HG02981 (cell line): ENCODE results near the gene KIF2A.
A peak's percentile ranks its signal among the peaks of the same experiment; 100 is the strongest.

Source experiments
- ATAC-seq: cut with Tn5 transposase; IDR thresholded peaks from one replicate; pipeline ENCODE4 v1.9.1; 2021; ENCODE audit warnings: mild to moderate bottlenecking, moderate library complexity; ENCODE audit not compliant: unreplicated experiment

The KIF2A gene

DNA sequence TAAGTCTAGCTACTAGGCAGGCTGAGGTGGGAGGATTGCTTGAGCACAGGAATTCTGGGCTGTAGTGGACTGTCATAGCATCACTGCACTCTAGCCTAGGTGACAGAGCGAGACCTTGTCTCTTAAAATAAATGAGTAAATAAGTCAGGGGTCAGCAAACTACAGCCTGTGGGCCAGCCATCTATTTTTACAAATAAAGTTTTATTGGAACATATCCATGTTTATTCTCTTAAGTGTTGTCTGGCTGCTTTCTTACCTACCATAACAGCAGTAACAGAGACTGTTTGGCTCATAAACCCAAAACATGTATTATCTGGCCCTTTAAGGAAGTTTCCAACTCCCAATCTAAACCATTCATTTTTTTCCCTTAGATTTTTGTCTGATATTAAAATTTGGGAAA is 68.1 kb downstream of the KIF2A start:
- ATAC-seq, result no peak

DNA sequence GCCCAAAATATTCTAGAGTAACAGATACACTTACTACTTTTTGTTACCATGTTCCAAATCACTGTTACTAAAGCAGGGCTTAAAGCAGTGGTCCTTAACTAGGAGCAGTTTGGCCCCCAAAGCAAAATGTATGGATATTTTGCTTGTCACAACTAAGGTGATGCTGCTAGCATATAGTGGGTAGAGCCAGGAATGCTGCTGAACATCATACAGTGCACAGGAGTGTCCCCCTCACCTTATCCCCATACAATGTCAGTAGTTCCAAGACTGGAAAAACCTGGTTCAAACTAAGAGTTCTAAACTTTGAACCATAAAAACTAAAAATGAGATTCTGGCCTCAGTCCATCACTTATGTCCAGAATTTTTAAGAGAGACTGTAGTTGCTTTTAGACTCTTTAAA is 69.6 kb downstream of the KIF2A start:
- no peak for ATAC-seq

DNA sequence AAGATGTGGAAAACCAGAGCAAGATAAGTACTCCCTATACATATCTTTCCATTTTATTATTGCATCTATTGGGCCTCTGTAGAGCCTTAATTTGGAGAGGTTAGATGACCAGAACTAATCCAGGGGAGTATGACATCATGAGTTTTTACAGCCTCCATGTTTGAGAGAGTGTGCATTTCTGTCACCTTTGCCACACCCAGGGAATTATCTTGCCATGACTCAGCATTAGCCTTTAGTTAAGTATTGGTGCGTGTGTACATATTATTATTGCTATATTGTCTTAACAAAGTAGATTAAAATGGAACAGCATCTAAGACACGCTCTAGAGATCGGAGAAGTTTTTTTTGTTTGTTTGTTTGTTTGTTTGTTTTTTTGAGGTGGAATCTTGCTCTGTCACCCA is 70.1 kb downstream of the KIF2A start:
- no peak for ATAC-seq

DNA sequence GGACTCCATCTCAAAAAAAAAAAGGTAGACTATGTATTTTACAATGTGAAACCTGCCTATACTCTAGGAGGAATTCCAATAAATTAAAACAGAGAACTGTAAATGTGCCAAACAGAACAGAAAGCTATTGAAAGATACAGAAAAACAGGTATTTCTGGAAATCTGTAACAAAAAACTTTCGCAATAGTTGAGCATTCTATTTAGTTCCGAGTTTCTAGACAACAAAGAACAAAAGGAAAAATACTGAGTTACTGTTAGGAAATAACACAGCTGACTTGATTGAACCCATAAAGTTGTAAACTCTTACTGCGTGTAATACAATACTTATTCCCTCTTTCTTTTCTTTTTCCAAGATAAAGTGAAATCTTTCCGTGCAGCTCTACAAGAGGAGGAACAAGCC is 79.1 kb downstream of the KIF2A start:
- no peak for ATAC-seq

DNA sequence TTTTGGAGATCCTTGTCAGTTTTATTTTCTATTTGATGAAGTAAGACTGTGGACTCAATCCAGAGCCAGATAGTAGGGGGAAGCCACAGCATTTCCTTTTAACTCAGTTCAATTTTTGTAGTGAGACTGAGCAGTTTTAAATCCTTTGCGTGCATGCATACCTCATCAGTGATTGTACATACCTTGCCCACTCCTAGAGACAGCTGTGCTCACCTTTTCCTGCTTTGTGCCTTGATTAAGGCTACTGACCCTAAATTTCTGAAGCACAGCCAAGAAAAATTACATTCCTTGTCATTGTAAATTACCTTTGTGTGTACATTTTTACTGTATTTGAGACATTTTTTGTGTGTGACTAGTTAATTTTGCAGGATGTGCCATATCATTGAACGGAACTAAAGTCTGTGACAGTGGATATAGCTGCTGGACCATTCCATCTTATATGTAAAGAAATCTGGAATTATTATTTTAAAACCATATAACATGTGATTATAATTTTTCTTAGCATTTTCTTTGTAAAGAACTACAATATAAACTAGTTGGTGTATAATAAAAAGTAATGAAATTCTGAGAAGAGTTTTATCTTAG is 79.9 kb downstream of the KIF2A start:
- no peak for ATAC-seq

DNA sequence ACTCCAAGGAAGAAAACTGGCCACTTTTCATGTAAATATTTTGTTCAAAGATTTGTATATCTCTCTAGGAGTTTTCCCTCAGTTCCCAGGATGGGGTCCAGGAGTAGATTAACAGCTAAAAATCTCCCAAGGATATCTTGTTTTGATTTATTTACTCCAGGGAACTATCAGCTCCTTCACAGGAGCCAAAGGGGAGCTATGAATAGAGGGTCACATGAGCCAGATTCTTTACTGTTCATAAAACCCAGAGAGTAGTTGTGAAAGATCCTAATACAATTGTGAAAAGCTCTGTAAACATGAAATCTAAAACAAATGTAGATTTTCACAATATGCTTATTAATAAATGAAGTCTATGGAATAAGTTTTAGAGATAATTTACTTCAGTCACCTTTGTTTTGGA is 80.8 kb downstream of the KIF2A start:
- no peak for ATAC-seq

DNA sequence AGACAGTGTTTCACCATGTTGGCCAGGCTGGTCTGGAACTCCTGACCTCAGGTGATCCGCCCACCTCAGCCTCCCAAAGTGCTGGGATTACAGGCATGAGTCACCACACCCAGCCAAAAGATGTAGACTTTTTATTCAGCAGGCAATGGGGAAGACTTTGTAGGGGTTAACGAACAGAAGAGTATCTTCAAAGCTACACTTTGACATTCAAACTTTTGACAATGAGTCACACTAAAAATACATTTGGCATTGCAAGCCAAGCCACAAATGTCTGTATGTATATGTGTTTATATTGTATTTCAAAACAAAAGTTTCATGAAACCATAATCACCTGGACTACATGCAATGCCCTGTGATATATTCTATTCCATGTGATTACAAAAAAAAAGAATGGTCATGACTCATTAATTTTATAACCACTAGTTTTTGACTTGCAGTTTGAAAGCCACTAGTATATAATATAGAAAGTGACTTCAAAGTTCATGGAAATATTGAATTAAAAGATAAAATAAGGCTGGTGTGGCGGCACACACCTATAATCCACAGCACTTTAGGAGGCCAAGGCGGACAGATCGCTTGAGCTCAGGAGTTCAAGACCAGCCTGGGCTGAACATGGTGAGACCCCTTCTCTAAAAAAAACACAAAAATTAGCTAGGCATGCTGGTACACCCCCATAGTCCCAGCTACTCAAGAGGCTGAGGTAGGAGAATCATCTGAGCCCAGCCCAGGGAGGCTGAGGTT is 89.4 kb downstream of the KIF2A start:
- ATAC-seq, result no peak

DNA sequence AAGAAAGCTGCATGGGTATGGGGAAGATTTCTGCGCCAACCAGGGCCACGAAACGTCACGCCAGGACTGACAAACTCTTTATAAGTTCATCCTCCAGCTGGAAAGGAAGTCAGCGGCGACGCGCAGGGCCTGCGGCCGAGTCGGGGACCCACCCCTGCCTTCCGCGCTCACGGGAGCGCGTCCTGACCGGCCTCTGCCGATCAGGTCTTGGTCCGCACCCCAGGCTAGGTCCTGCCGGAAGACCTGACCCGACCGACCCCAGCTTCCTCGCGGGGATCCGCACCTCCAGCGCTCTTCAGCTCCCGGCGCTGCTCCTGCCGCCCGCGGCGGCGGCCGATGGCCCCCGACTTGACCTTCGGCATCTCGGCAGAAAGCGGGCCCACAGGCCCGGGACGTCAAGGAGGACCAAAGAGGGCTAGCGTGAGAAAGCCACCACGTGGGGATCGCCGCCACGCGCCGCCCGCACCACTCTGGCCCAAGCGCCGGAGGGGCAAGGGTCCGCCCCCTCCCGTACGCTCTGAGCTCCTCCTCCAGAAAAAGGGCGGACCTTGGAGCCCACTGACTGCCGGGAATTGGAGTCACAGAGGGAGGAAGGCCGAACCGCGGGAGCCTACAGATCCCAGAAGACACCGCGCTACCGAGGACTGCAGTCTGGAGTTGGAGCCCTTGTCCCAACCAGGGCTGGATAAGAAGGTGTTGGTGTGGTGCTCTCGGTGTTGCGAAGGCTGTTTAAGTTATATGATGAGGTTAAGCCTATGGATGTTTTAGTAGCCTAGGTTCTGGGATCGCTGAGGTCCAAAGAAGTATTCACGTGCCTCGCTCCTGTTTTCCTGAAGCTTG is 97.6 kb downstream of the KIF2A start, which contains the start of gene DIMT1:
TSS of gene DIMT1 (minus strand) at position 495 of the 840 bp plus-strand sequence. CDS start at position 362, 133 bp downstream.
- peak; percentile 95 for ATAC-seq

DNA sequence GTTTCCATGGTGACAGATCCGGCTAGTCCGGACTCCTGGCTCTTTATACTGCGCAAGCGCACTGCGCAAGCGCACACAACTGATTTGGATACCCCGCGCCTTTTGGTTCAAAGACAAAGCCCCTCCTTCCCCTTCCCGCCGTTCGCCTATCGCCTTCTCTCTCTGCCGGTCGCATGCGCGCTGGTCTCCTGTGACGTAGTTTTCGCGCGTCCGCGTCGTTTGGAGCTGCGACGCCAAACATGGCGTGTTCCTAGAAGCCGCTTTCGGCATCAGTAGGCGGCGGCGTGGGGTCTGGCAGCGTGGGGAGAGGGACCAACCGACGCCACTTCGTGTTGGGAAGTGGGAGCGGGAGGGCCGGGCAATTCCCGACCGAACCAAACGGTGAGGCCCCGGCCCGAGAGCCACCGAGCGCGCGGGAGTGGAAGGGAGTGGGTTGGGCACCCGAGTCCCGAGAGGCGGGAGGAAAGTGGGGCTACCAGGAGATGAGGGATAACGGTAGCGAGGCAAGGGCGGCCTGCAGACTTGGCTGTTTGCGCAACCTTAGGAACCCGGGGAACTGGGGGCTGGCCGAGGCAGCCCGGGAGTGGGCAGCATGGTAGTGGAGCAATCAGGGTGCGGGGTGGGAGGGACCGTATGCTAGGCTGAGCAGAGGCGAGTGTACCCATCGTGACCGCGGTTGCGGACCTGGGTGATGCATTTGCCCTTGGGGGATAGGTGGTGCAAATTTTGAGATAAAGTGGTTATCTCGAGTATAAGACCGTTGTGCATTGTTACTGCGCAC is 106.7 kb downstream of the KIF2A start, which contains the start of gene IPO11:
TSS of gene IPO11 (plus strand) at position 215 of the 781 bp plus-strand sequence. CDS start 24,517 bp downstream, outside the sequence.
- peak; percentile 94 for ATAC-seq

DNA sequence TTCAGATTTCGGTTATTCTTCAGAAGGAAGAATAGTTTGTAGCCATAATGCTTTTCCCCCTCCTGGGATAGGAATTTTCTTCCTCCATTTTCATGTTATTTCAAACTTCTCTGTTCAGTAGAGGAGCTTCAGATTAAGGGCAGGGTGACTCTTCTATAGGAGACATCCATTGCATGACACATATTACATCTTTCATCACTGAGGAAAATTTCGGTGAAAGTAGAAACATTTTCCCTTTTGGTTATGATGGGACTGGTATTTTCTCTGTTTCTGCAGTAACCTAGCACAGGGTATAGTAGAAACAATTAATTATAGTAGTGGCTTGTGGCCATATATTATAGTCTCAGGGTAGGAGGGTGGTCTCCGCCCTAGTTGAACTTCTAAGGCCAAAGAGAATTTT is 107.7 kb downstream of the KIF2A start:
- ATAC-seq, result no peak

DNA sequence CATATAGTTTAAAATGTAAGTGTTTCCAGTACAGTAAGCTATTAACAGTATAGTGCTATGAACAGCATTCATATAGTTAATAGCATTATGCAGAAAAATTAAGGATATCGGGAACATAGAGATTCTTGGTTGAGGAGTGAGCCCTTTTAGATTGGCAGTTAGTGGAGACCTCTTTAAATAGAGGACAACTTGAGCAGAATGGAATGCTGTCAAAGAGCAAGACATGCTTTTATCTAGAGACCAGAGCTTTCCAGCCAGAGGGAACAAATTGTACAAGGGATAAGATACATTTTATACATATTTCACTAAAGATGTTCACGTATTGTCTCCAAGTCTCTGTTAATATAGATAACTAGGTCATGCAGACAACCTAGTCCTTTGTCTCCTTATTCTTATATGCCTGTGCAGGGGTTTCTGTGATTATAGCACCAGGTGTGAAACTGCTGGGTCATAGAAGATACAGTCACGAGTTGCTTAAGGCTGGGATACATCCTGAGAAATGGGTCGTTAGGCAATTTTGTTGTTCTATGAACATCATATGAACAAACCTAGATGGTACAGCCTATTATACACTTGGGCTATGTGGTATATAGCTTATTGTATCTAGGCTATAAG is 112.6 kb downstream of the KIF2A start:
- no peak for ATAC-seq

DNA sequence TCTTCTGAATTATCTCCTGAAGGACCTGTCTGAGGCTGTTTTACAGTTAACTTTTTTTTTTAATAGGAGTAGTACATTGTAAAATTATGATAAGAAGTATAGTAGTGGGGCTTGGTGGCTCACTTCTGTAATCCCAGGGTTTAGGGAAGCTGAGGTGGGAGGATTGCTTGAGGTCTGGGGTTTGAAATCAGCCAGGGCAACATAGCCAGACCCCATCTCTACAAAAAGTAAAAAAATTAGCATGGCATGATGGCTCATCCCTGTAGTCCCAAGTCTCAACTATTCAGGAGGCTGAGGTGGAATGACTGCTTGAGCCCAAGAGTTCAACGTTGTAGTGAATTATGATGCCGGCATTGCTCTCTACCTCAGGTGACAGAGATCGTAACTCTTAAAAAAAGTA is 113.6 kb downstream of the KIF2A start:
- ATAC-seq, result no peak

DNA sequence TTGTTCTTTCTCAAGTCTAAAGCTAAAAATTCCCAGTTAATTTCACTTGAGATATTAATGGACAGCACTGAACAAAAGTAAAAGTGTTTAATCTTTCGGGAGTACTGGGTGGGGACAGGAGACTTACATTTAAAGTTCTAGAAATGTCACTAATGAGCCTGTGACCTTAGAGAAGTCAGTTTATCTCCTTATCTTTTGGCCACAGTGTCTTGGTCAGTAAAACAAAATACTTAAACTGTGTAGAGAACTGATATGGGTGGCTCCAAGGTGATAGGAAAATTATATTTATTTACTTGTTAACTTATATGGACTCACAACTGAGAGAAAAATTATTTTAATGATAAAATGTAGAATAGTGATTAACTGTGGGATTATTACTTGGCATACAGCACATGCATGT is 115.4 kb downstream of the KIF2A start:
- no peak for ATAC-seq

DNA sequence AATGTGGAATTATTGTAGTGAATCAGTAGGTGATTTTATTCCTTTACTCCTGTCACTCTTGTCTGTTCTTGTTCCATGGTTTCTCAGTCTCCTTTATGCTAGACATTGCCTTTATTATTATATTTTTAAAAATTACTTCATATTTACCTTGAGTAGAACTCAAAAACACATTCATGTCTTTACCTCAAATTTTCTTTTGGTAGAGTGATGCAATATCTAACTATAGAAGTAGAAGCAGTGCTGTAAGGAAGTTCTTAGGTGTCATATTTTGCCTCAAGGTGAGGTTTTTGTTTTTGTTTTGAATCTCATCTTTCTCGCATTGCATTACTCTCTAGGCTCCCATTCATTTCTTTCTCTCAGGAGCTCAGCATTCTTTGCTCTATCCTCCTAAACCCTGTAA is 118.8 kb downstream of the KIF2A start:
- no peak for ATAC-seq

DNA sequence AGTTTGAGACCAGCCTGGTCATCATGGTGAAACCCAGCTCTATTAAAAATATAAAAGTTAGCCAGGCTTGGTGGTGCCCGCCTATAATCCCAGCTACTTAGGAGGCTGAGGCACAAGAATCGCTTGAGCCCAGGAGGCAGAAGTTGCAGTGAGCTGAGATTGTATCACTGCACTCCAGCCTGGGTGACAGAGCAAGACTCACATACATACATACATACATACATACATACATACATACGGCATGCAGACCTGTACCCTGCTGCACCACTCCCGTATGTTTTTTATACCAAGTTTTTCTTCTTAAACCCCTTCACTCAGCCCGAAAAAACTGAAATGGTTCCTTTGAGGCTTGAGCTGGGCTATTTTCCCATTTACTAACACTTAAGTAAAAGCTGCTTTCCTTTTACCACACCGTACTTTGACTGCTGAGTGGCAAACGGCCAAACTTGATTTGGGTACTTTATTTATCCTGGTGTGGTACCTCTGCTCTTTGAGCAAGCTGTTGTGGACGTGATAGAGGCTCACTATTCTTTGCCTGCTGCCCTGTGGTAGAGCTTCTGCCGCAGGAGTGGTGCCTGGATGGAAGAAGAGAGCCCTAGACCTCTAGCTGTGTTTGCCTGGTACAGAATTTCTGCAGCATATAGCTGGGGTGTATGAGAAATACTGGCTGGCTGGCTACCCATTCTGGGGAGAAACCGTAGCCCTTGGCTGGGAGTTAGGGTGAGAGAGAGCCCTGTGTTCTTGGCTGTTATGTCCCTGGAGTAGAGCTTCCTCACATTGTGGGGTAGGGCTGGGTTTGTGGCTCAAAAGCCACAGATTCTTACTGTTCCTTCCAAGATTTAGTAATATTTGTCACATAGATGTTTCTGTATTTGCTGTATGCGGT is 126.0 kb downstream of the KIF2A start:
- ATAC-seq, result no peak

DNA sequence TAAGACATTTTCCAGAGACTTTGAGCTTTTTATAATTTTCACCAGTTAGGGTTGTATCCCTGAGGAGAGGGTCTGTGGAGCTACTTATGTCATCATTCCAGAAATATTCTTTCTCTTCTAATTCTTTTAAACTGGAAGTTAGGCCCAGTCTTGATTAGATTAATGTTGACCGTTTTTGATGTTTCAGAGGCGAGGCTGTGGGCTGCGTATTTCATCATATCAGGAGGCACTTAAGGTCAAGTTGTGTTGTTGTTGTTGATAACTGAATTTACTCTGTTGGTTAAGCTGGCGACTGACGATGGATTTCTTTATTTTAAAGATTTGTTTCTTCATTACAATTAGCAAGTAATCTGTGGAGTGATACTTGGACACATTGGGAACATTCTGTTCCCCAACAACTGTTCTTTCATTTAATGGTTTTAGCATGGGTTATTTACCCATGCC is 126.6 kb downstream of the KIF2A start:
- ATAC-seq, result no peak
